HUES6 (cell line): Measurements from ENCODE around the gene MYH16.
"Not testable (repeated sequence)": the region's sequence is repeated elsewhere in the genome, so short reads cannot be mapped to it uniquely, and the experiment has no call there.

Experiments
- H3K27ac ChIP-seq: 2 replicates; pipeline ENCODE4 v1.7.0; 2013; ENCODE audit warnings: low read depth, mild to moderate bottlenecking, low read length, inconsistent platforms
- H3K27me3 ChIP-seq: 2 replicates; pipeline ENCODE4 v1.6.1; 2013; ENCODE audit warnings: low read length; ENCODE audit not compliant: control insufficient read depth, insufficient read depth
- H3K36me3 ChIP-seq: 2 replicates; pipeline ENCODE4 v1.6.1; 2013; ENCODE audit warnings: low read length; ENCODE audit not compliant: control insufficient read depth, insufficient read depth
- H3K4me1 ChIP-seq: 2 replicates; pipeline ENCODE4 v1.6.1; 2013; ENCODE audit warnings: low read length; ENCODE audit not compliant: control insufficient read depth, insufficient read depth
- H3K4me3 ChIP-seq: 2 replicates; pipeline ENCODE4 v1.5.1; 2013; ENCODE audit warnings: low read depth, low read length
- H3K9ac ChIP-seq: one replicate; pipeline ENCODE4 v1.6.1; 2013; ENCODE audit warnings: mild to moderate bottlenecking, low read length
- H3K9me3 ChIP-seq: 2 replicates; pipeline ENCODE4 v1.6.1; 2013; ENCODE audit warnings: low read depth, low read length; ENCODE audit not compliant: control insufficient read depth, insufficient read depth

MYH16 gene

GRCh38 chr7:99284165-99284564 lies 11.5 kb downstream of the MYH16 start:
- not testable (repeated sequence) for H3K9me3 ChIP-seq, H3K27me3 ChIP-seq, H3K4me3 ChIP-seq, H3K4me1 ChIP-seq, H3K27ac ChIP-seq, H3K9ac ChIP-seq, H3K36me3 ChIP-seq

DNA sequence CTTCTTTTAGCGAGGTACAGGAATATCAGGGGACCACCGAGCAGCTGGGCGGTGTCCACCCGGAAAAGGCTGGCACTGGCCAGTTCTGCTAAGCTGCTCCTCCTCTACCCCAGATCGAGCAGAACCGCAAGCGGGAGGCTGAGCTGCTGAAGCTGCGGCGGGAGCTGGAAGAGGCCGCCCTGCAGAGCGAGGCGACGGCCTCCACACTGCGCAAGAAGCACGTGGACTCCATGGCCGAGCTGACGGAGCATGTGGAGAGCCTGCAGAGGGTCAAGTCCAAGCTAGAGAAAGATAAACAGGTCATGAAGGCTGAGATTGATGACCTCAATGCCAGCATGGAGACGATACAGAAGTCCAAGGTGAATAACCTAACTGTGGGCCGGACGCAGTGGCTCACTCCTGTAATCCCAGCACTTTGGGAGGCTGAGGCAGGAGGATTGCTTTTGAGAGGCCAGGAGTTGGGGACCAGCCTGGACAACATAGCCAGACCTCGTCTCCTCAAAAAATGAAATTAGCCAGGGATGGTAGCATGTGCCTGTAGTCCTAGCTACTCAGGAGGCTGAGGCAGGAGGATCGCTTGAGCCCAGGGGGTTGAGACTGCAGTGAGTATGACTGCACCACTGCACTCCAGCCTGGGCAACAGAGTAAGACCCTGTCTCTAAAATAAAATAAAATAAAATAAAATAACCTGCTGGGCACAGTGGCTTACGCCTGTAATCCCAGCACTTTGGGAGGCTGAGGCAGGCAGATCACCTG lies 15.3 kb downstream of the MYH16 start:
- no peaks in the 10 kb centered on the region for H3K36me3 ChIP-seq
- no peaks in the 10 kb centered on the region for H3K27me3 ChIP-seq
- H3K27ac ChIP-seq: no peak overlapping the region
- no peaks in the 10 kb centered on the region for H3K9me3 ChIP-seq
- H3K4me1 ChIP-seq: no peaks in the 10 kb centered on the region
- H3K4me3 ChIP-seq: no peak overlapping the region
- no peak overlapping the region for H3K9ac ChIP-seq

GRCh38 chr7:99289185-99289584 lies 16.5 kb downstream of the MYH16 start:
- Histone ChIP-seq H3K9me3 (no peaks in the 10 kb centered on the region), H3K27ac (no peak overlapping the region), H3K9ac (no peak overlapping the region), H3K4me3 (no peak overlapping the region), H3K4me1 (no peaks in the 10 kb centered on the region), H3K27me3 (no peaks in the 10 kb centered on the region), H3K36me3 (no peaks in the 10 kb centered on the region)

- not testable (repeated sequence) for H3K9me3 ChIP-seq, H3K4me3 ChIP-seq, H3K4me1 ChIP-seq, H3K27me3 ChIP-seq, H3K36me3 ChIP-seq, H3K9ac ChIP-seq, H3K27ac ChIP-seq
Observed at GRCh38 chr7:99290148-99290547, 17.5 kb downstream of the MYH16 start.

DNA sequence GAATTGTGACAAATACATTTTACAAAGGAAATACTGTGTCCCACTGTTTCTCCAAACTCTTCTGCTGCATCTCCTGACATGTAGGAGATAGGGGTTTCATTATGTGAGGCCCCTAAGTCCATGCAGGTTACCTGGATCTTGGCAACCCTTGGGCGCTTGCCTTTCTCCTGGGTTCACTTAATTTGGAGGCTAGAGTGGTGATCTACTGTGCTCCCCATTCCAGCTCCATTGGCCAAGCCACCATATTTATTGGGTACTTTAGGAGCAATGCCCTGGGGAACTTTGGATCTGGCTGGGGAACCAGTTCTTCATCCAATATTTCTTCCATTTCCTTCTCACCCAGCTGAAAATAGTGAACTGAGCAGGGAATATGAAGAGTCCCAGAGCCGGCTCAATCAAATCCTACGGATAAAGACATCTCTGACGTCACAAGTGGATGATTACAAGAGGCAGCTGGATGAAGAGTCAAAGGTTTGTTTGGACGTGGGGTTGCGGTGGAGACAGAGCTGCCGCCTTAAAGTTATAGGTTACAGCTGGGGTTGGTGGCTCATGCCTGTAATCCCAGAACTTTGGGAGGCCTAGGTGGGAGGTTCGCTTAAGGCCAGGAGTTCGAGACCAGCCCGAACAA lies 18.5 kb downstream of the MYH16 start:
- no peaks in the 10 kb centered on the region for H3K4me1 ChIP-seq
- H3K4me3 ChIP-seq: no peak overlapping the region
- H3K27ac ChIP-seq: no peak overlapping the region
- no peaks in the 10 kb centered on the region for H3K36me3 ChIP-seq
- H3K27me3 ChIP-seq: no peaks in the 10 kb centered on the region
- no peak overlapping the region for H3K9ac ChIP-seq
- H3K9me3 ChIP-seq: no peaks in the 10 kb centered on the region

DNA sequence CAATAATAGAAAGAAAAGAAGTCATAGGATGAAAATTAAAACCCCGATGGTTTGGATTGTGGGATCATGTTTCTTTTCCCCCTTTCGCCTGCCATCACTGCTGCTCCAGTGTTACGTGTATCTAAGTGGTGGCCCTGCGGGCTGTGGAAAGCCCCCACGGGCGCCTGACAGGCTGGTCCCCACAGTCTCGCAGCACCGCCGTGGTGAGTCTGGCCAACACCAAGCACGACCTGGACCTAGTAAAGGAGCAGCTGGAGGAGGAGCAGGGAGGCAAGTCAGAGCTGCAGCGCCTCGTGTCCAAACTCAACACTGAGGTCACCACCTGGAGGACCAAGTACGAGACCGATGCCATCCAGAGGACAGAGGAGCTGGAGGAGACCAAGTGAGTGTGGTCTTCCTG lies 19.5 kb downstream of the MYH16 start:
- no peaks in the 10 kb centered on the region for H3K4me1 ChIP-seq
- H3K9ac ChIP-seq: no peak overlapping the region
- no peaks in the 10 kb centered on the region for H3K27me3 ChIP-seq

DNA sequence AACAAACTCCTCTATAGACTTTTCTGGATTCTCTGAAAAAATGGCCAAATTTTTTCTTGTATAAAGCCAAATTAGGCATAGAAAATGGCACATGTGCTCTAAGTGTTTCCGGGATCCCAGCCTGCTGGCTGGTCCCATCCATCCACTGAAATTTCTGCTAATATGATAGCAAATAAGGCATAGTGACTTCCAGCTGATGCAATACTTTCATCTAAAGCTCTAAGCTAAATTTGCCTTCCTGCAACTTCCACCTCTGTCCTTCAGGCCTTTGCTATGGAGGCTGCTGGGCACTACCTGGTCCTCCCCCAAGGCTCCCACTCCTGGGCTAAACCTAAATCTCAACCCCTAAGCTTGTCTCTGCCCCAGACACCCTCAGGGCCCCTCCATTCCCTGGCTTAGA lies 20.5 kb downstream of the MYH16 start:
- H3K9ac ChIP-seq: no peak overlapping the region
- H3K27me3 ChIP-seq: no peaks in the 10 kb centered on the region
- no peaks in the 10 kb centered on the region for H3K4me1 ChIP-seq
- H3K27ac ChIP-seq: no peak overlapping the region
- H3K36me3 ChIP-seq: no peaks in the 10 kb centered on the region
- no peaks in the 10 kb centered on the region for H3K9me3 ChIP-seq
- no peak overlapping the region for H3K4me3 ChIP-seq

More for the DNA sequence above, 19.5 kb downstream of the MYH16 start:
- Histone ChIP-seq H3K36me3 (no peaks in the 10 kb centered on the region), H3K27ac (no peak overlapping the region), H3K4me3 (no peak overlapping the region), H3K9me3 (no peaks in the 10 kb centered on the region)

GRCh38 chr7:99293650-99294049 lies 21.0 kb downstream of the MYH16 start:
- H3K27ac ChIP-seq: no peak overlapping the region
- no peaks in the 10 kb centered on the region for H3K9me3 ChIP-seq
- H3K9ac ChIP-seq: no peak overlapping the region
- H3K27me3 ChIP-seq: no peaks in the 10 kb centered on the region
- H3K4me1 ChIP-seq: no peaks in the 10 kb centered on the region
- H3K36me3 ChIP-seq: no peaks in the 10 kb centered on the region
- H3K4me3 ChIP-seq: no peak overlapping the region

DNA sequence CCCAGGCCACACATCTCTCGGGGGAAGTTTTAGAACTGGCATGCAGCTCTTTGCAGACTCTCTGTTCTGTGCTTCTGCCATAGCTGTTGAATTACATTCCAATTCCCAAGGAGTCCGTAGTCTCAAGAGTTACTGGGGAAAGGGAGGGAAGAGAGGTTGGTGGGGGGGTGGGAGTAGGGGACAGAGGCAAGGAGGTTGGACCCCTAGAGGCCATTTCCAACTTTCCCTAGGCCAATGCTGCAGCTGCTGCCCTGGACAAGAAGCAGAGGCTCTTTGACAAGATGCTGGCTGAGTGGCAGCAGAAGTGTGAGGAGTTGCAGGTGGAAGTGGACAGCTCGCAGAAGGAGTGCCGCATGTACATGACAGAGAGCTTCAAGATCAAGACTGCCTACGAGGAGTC lies 23.8 kb downstream of the MYH16 start:
- Histone ChIP-seq H3K9ac (no peak overlapping the region), H3K4me3 (no peak overlapping the region), H3K36me3 (no peaks in the 10 kb centered on the region), H3K27ac (no peak overlapping the region), H3K27me3 (no peaks in the 10 kb centered on the region), H3K9me3 (no peaks in the 10 kb centered on the region), H3K4me1 (no peaks in the 10 kb centered on the region)

- Histone ChIP-seq H3K36me3 (no peaks in the 10 kb centered on the region), H3K4me1 (no peaks in the 10 kb centered on the region), H3K4me3 (no peak overlapping the region), H3K27me3 (no peaks in the 10 kb centered on the region), H3K9me3 (no peaks in the 10 kb centered on the region), H3K9ac (no peak overlapping the region), H3K27ac (no peak overlapping the region)
Observed at GRCh38 chr7:99301496-99301895, 28.9 kb downstream of the MYH16 start.

DNA sequence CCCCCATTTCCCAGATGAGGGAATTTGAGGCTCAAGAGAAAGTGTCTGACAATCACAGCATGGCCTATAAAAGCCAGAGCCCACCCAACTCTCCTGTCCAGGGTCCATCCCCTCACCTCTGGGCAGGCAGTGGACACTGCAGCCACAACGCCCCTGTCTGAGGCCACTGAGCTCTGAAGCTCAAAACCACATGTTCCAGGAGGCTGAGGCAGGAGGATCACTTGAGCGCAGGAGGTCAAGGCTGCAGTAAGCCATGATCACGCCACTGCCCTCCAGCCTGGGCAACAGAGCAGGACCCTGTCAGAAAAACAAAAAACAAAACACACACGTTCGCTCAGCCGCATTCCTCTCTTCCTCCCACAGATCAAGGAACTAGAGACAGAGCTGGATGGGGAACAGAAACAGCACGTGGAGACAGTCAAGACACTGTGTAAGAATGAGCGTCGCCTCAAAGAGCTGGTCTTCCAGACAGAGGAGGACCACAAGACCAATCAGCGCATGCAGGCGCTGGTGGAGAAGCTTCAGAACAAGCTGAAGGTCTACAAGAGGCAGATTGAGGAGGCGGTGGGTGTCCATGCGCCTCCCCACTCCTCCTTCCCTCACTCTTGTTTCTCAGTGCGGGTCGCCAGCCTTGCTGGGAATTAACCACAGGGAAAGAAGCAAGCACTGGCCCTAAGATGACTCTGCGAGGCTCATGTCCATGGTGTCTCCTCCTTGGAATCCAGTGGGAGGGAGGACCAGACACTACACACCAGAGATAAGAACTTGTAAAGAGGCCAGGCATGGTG lies 33.0 kb downstream of the MYH16 start:
- Histone ChIP-seq H3K9ac (no peak overlapping the region), H3K36me3 (0 out of 2 replicates have a peak, but pooled peaks cover 3% of the 10 kb centered on the region), H3K4me3 (no peak overlapping the region), H3K27ac (no peak overlapping the region), H3K9me3 (peaks cover 11% of the 10 kb centered on the region; the same call in 1 of the 2 replicates), H3K27me3 (no peaks in the 10 kb centered on the region), H3K4me1 (no peaks in the 10 kb centered on the region)
